ENCODE measurements around the gene MRPL46.

The MRPL46 gene

DNA sequence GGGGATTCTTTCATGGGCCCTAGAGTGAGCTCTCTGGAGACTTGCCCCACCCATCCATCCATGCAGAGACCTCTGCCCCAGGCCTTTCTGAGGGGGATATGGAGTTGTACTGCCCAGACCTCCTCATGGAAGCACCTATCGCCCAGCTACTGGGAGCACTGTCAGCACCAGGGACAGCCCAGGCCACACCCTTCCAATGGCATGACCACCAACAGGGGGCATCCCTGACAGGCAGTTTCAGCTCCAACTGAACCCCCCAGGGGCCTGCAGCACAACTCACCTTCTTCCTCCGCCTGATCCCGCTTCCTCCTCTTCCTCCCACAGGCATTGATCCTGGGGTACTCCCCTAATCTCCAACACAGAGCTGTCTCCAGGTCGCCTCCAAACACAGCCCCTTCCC is 22.1 kb upstream of the MRPL46 start:
- no peaks in the 10 kb centered on the region for H3K9me3 ChIP-seq (ENCODE audit: insufficient read depth, low read length)
- no peak for TF ChIP-seq EZH2phosphoT487 (conservative IDR thresholded peaks at IDR 0.05; ENCODE audit: low read length)
- TF ChIP-seq, protein P1, sequence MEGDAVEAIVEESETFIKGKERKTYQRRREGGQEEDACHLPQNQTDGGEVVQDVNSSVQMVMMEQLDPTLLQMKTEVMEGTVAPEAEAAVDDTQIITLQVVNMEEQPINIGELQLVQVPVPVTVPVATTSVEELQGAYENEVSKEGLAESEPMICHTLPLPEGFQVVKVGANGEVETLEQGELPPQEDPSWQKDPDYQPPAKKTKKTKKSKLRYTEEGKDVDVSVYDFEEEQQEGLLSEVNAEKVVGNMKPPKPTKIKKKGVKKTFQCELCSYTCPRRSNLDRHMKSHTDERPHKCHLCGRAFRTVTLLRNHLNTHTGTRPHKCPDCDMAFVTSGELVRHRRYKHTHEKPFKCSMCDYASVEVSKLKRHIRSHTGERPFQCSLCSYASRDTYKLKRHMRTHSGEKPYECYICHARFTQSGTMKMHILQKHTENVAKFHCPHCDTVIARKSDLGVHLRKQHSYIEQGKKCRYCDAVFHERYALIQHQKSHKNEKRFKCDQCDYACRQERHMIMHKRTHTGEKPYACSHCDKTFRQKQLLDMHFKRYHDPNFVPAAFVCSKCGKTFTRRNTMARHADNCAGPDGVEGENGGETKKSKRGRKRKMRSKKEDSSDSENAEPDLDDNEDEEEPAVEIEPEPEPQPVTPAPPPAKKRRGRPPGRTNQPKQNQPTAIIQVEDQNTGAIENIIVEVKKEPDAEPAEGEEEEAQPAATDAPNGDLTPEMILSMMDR (IDR thresholded peaks at IDR 0.05; ENCODE audit: insufficient read depth, low read length, poor library complexity, severe bottlenecking): no peak

DNA sequence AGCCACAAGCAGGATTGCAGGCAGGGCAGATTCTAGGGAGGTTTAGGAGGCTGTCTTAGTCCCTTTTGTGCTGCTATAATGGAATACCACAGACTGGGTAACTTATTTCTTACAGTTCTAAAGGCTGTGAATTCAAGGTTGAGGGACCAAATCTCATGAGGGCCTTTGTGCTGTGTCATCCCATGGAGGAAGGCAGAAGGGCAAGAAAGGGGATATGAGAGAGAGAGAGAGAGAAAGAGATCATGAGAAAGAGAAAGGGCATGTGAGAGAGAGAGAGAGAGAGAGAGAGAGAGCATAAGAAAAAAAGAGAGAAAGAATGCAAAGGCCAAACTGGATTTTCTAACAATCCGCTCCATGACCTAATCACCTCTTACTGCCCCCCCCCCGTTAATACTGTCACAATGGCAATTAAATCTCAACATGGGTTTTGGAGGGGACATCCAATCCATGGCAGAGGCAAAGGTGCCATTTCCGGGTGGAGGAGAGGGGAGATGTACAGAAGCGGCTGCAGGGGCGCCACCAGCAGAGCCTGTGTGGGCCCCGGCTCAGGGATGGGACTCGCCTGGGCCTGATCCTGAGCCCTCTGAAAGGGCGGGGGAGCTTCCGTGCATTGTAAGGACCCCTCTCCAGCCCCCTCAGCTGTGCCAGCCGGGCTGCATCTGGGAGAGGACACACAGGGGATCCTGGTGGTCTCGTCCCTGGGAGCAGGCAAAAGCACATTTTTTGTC is 20.8 kb upstream of the MRPL46 start:
- H3K79me2 ChIP-seq (ENCODE audit: insufficient read depth, low read length): no peaks in the 10 kb centered on the region
- H3K4me3 ChIP-seq (ENCODE audit: insufficient read depth, low read length, poor library complexity, severe bottlenecking): no peak overlapping the region
- H3K4me2 ChIP-seq (ENCODE audit: low read depth, low read length, poor library complexity, severe bottlenecking): no peak overlapping the region
- no peaks in the 10 kb centered on the region for H3K36me3 ChIP-seq (ENCODE audit: low read length)
- H2AFZ ChIP-seq (ENCODE audit: low read depth, low read length, severe bottlenecking): no peak overlapping the region
- no peaks in the 10 kb centered on the region for H3F3A ChIP-seq (ENCODE audit: insufficient read depth)
- H3K9me2 ChIP-seq (replicated peaks; ENCODE audit: insufficient read depth, low read length): no peaks in the 10 kb centered on the region
- no peaks in the 10 kb centered on the region for H3K27me3 ChIP-seq (ENCODE audit: low read length)
- no peak overlapping the region for H3K27ac ChIP-seq (ENCODE audit: low read depth, low read length)
- no peaks in the 10 kb centered on the region for H4K20me1 ChIP-seq (ENCODE audit: low read depth, low read length)
- H3K9me3 ChIP-seq (ENCODE audit: insufficient read depth, low read length): no peaks in the 10 kb centered on the region
- TF ChIP-seq EZH2phosphoT487 (conservative IDR thresholded peaks at IDR 0.05; ENCODE audit: low read length): no peak
- TF ChIP-seq, protein P1 (IDR thresholded peaks at IDR 0.05; ENCODE audit: insufficient read depth, low read length, poor library complexity, severe bottlenecking): no peak
- no peak overlapping the region for H3K9ac ChIP-seq (ENCODE audit: low read length)

More for the DNA sequence above, 22.1 kb upstream of the MRPL46 start:
- Histone ChIP-seq H2AFZ (ENCODE audit: low read depth, low read length, severe bottlenecking) (no peak overlapping the region), H3F3A (ENCODE audit: insufficient read depth) (no peaks in the 10 kb centered on the region), H4K20me1 (ENCODE audit: low read depth, low read length) (no peaks in the 10 kb centered on the region), H3K9ac (ENCODE audit: low read length) (no peak overlapping the region), H3K9me2 (replicated peaks; ENCODE audit: insufficient read depth, low read length) (no peaks in the 10 kb centered on the region), H3K27me3 (ENCODE audit: low read length) (no peaks in the 10 kb centered on the region), H3K4me3 (ENCODE audit: insufficient read depth, low read length, poor library complexity, severe bottlenecking) (no peak overlapping the region), H3K27ac (ENCODE audit: low read depth, low read length) (no peak overlapping the region), H3K79me2 (ENCODE audit: insufficient read depth, low read length) (no peaks in the 10 kb centered on the region), H3K36me3 (ENCODE audit: low read length) (no peaks in the 10 kb centered on the region), H3K4me2 (ENCODE audit: low read depth, low read length, poor library complexity, severe bottlenecking) (no peak overlapping the region)

DNA sequence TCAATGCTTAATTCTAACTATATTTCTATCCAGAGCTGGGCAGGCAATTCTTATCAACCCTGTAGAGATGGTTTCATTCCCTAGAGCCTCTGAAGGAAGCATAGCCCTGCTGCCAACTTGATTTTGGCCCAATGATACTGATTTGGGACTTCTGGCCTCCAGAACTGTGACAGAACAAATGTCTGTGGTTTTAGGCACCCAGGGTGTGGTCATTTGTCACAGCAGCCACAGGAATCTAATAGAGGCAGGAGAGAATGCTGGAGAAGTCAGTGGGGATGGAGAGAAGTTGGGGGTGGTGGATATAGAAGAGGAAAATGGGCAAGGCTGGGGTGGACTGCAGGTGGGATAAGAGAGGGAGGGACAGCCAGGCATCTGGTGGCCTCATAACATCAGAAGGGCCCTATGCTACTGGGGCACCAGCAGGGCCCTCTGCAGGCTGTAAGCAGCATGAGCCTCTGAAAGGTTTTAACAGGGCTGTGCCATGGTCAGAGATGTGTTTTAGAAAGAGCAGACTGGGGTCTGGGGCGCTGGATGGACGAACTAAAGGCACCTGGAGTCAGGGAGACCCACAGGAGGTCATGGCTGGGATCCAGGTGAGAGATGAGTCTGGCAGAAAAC is 20.1 kb upstream of the MRPL46 start:
- Histone ChIP-seq H3K9me2 (replicated peaks; ENCODE audit: insufficient read depth, low read length) (no peaks in the 10 kb centered on the region), H3K9me3 (ENCODE audit: insufficient read depth, low read length) (no peaks in the 10 kb centered on the region), H2AFZ (ENCODE audit: low read depth, low read length, severe bottlenecking) (no peak overlapping the region), H4K20me1 (ENCODE audit: low read depth, low read length) (no peaks in the 10 kb centered on the region), H3F3A (ENCODE audit: insufficient read depth) (no peaks in the 10 kb centered on the region), H3K9ac (ENCODE audit: low read length) (no peak overlapping the region), H3K27ac (ENCODE audit: low read depth, low read length) (no peak overlapping the region), H3K27me3 (ENCODE audit: low read length) (no peaks in the 10 kb centered on the region), H3K4me3 (ENCODE audit: insufficient read depth, low read length, poor library complexity, severe bottlenecking) (no peak overlapping the region), H3K79me2 (ENCODE audit: insufficient read depth, low read length) (no peaks in the 10 kb centered on the region), H3K4me2 (ENCODE audit: low read depth, low read length, poor library complexity, severe bottlenecking) (no peak overlapping the region), H3K36me3 (ENCODE audit: low read length) (no peaks in the 10 kb centered on the region)
- TF ChIP-seq, protein P1 (IDR thresholded peaks at IDR 0.05; ENCODE audit: insufficient read depth, low read length, poor library complexity, severe bottlenecking): no peak
- TF ChIP-seq EZH2phosphoT487 (conservative IDR thresholded peaks at IDR 0.05; ENCODE audit: low read length): no peak
